H1 (cell line): ENCODE data around the gene FIP1L1. TPM values are rescaled to one million over a fixed set of nuclear protein-coding genes. Genes with fewer than 3 reads are reported as not detected.
"Not testable (repeated sequence)": the region's sequence is repeated elsewhere in the genome, so short reads cannot be mapped to it uniquely, and the experiment has no call there.

Source experiments
- CTCF ChIA-PET: fragments of 300-600 bp; sonication (Branson Sonifier 250); formaldehyde crosslinking; loops from one replicate; lab custom pipeline; 2021; ENCODE audit not compliant: partially characterized antibody; lab: Charles Lee
- POLR2A ChIA-PET: fragments of 300-600 bp; sonication (Branson Sonifier 250); formaldehyde crosslinking; loops from one replicate; lab custom pipeline; 2021; ENCODE audit warnings: inconsistent platforms; ENCODE audit not compliant: partially characterized antibody; lab: Charles Lee
- DNase-seq, 2 experiments: peaks; one replicate each; pipeline versions ENCODE4 v3.0.0 to v3.0.0-alpha.2; 2010 to 2022; ENCODE audit warnings: low spot score in 2 of 2, low read depth in 1 of 2, mixed read lengths in 1 of 2
- FAIRE-seq: peaks from 2 replicates; lab custom pipeline; 2011; peaks lifted over from hg19 to GRCh38; lab: Jason Lieb, UNC
- H2AFZ ChIP-seq: 2 replicates; pipeline ENCODE4 v1.8.1; 2012; ENCODE audit warnings: low read length, inconsistent platforms
- H2AK5ac ChIP-seq: 2 replicates; pipeline ENCODE4 v1.6.1; 2013; ENCODE audit warnings: low read depth, low read length
- H2BK120ac ChIP-seq: replicated peaks from 2 replicates; pipeline ENCODE3; 2013; ENCODE audit warnings: low read depth, low read length, inconsistent platforms
- H2BK12ac ChIP-seq: 2 replicates; pipeline ENCODE4 v1.6.1; 2013; ENCODE audit warnings: low read depth, low read length
- H2BK15ac ChIP-seq: 2 replicates; pipeline ENCODE4 v1.6.1; 2013; ENCODE audit warnings: low read length
- H2BK20ac ChIP-seq: 2 replicates; pipeline ENCODE4 v1.6.1; 2013; ENCODE audit warnings: low read length
- H2BK5ac ChIP-seq: 2 replicates; pipeline ENCODE4 v1.6.1; 2013; ENCODE audit warnings: low read depth, low read length
- H3K14ac ChIP-seq: 2 replicates; pipeline ENCODE4 v1.6.1; 2013; ENCODE audit warnings: inconsistent platforms; ENCODE audit not compliant: insufficient read length
- H3K18ac ChIP-seq: 2 replicates; pipeline ENCODE4 v1.6.1; 2013; ENCODE audit warnings: low read length; ENCODE audit errors: extremely low read depth
- H3K23ac ChIP-seq: 2 replicates; pipeline ENCODE4 v1.6.1; 2013; ENCODE audit warnings: inconsistent platforms; ENCODE audit not compliant: insufficient read length
- H3K23me2 ChIP-seq: 2 replicates; pipeline ENCODE4 v1.6.1; 2013; ENCODE audit warnings: low read depth, low read length
- H3K27ac ChIP-seq: 2 replicates; pipeline ENCODE4 v1.6.1; 2011; ENCODE audit warnings: low read depth, low read length, inconsistent platforms
- H3K27me3 ChIP-seq, 4 experiments: replicated peaks in 1 of 4; 1 replicate in 1 of 4; 2 replicates in 3 of 4; pipeline versions ENCODE4 v1.6.1 to v1.8.1; 2011 to 2013; ENCODE audit warnings: low read length in 3 of 4, mild to moderate bottlenecking in 3 of 4, inconsistent platforms in 2 of 4, mixed read lengths in 2 of 4, moderate library complexity in 1 of 4; ENCODE audit not compliant: control insufficient read depth in 3 of 4, insufficient read depth in 3 of 4; ENCODE audit errors: extremely low read depth in 1 of 4
- H3K36me3 ChIP-seq, 4 experiments: 2 replicates each; pipeline versions ENCODE4 v1.6.1 to v1.8.1; 2011 to 2013; ENCODE audit warnings: mild to moderate bottlenecking in 4 of 4, low read length in 3 of 4, moderate library complexity in 2 of 4, control low read depth in 1 of 4, inconsistent platforms in 1 of 4; ENCODE audit not compliant: insufficient read depth in 4 of 4, control insufficient read depth in 2 of 4
- H3K4ac ChIP-seq: replicated peaks from 2 replicates; pipeline ENCODE3; 2013; ENCODE audit warnings: low read length, low read depth, mixed read lengths, inconsistent platforms; ENCODE audit not compliant: insufficient read length
- H3K4me1 ChIP-seq, 4 experiments: replicated peaks in 1 of 4; 1 replicate in 1 of 4; 2 replicates in 3 of 4; pipeline versions ENCODE4 v1.6.1 to v1.8.1; 2011 to 2013; ENCODE audit warnings: low read length in 3 of 4, inconsistent platforms in 2 of 4, mixed read lengths in 1 of 4; ENCODE audit not compliant: insufficient read depth in 4 of 4, control insufficient read depth in 3 of 4
- H3K4me2 ChIP-seq, 2 experiments: 2 replicates each; pipeline versions ENCODE4 v1.6.1 to v1.8.1; 2011 to 2013; ENCODE audit warnings: low read depth in 2 of 2, low read length in 2 of 2, control low read depth in 1 of 2, inconsistent platforms in 1 of 2, mild to moderate bottlenecking in 1 of 2; ENCODE audit not compliant: insufficient read depth in 1 of 2
- H3K4me3 ChIP-seq, 4 experiments: fragments of 200-600, 300-600 bp in 1 of 4; sonication (generic), shearing (Covaris generic), sonication (Bioruptor Twin) in 1 of 4; 2 replicates each; pipeline versions ENCODE4 v1.5.1 to v1.8.1; 2011 to 2016; ENCODE audit warnings: low read length in 4 of 4, low read depth in 3 of 4, control low read depth in 2 of 4, inconsistent platforms in 2 of 4, mild to moderate bottlenecking in 2 of 4, mixed read lengths in 1 of 4, moderate library complexity in 1 of 4; ENCODE audit not compliant: insufficient read depth in 2 of 4; ENCODE audit errors: extremely low read depth in 1 of 4
- H3K56ac ChIP-seq: replicated peaks from 2 replicates; pipeline ENCODE3; 2013; ENCODE audit warnings: low read depth, mild to moderate bottlenecking, mixed read lengths, low read length, inconsistent platforms; ENCODE audit not compliant: insufficient read length
- H3K79me1 ChIP-seq: 2 replicates; pipeline ENCODE4 v1.6.1; 2013; ENCODE audit warnings: low read depth, low read length, control low read depth
- H3K79me2 ChIP-seq, 2 experiments: 2 replicates each; pipeline versions ENCODE4 v1.6.1 to v1.8.1; 2012 to 2013; ENCODE audit warnings: low read length in 2 of 2, mild to moderate bottlenecking in 2 of 2, inconsistent platforms in 1 of 2; ENCODE audit not compliant: insufficient read depth in 2 of 2, control insufficient read depth in 1 of 2
- H3K9ac ChIP-seq, 4 experiments: replicated peaks in 1 of 4; 1 replicate in 1 of 4; 2 replicates in 3 of 4; pipeline versions ENCODE4 v1.6.1 to v1.8.1; 2011 to 2013; ENCODE audit warnings: low read depth in 3 of 4, low read length in 3 of 4, control low read depth in 2 of 4, mild to moderate bottlenecking in 2 of 4, moderate library complexity in 2 of 4, inconsistent platforms in 1 of 4; ENCODE audit errors: extremely low read depth in 1 of 4
- H3K9me3 ChIP-seq, 2 experiments: 2 replicates each; pipeline versions ENCODE4 v1.6.1 to v1.8.1; 2012 to 2013; ENCODE audit warnings: mild to moderate bottlenecking in 2 of 2, moderate library complexity in 2 of 2, control low read depth in 1 of 2, inconsistent platforms in 1 of 2, low read depth in 1 of 2, low read length in 1 of 2, mixed read lengths in 1 of 2; ENCODE audit not compliant: insufficient read depth in 2 of 2
- H4K20me1 ChIP-seq, 2 experiments: replicated peaks in 1 of 2; 2 replicates each; pipeline versions ENCODE3 to v1.8.1; 2011 to 2013; ENCODE audit warnings: inconsistent platforms in 2 of 2, low read length in 2 of 2, mild to moderate bottlenecking in 1 of 2; ENCODE audit not compliant: insufficient read depth in 2 of 2, control insufficient read depth in 1 of 2
- H4K5ac ChIP-seq: 2 replicates; pipeline ENCODE4 v1.6.1; 2013; ENCODE audit warnings: low read length, low read depth, mixed read lengths, inconsistent platforms; ENCODE audit not compliant: insufficient read length
- H4K8ac ChIP-seq: 2 replicates; pipeline ENCODE4 v1.8.0; 2013; ENCODE audit warnings: mild to moderate bottlenecking, moderate library complexity, low read length, inconsistent platforms; ENCODE audit not compliant: insufficient read depth; ENCODE audit errors: extremely low read depth
- H4K91ac ChIP-seq: replicated peaks from 2 replicates; pipeline ENCODE3; 2013; ENCODE audit warnings: low read length, mixed read lengths, inconsistent platforms; ENCODE audit not compliant: insufficient read length
- WGBS, 2 experiments: shearing (Covaris generic) in 1 of 2; methylation state at CpG; one replicate each; pipeline versions ENCODE4 v1.1.6 to v1.1.7; 2013 to 2015; ENCODE audit warnings: low lambda C conversion rate in 2 of 2, mixed read lengths in 2 of 2, inconsistent platforms in 1 of 2, low coverage in 1 of 2, missing lambda C conversion rate in 1 of 2; ENCODE audit not compliant: insufficient replicate concordance in 2 of 2, insufficient coverage in 1 of 2, insufficient read length in 1 of 2; ENCODE audit errors: extremely low coverage in 1 of 2, missing lambda C conversion rate in 1 of 2; 5-methylcytosine and 5-hydroxymethylcytosine counted together
- polyA plus RNA-seq, 7 experiments: library from polyadenylated mRNA; depleted of rRNA in 3 of 7; stranded (reverse) in 5 of 7; unstranded in 2 of 7; fragments of >200 nt in 5 of 7; fragments of 200-250 nt in 2 of 7; gene quantifications; 1 replicate in 5 of 7; 2 replicates in 1 of 7; 4 replicates in 1 of 7; pipeline versions ENCODE4 v1.2.1 to v1.2.3, GENCODE V29; 2011 to 2013; ENCODE audit warnings: missing spikeins in 2 of 7, mixed read lengths in 2 of 7
- total RNA-seq: library from RNA; stranded (reverse); fragmentation: NEBNext Ultra II Directional; extraction: Animal tissue kit (Norgen Biotek cat#: 25700); gene quantifications from 2 replicates; pipeline ENCODE4 v1.2.1, GENCODE V29; 2021

Gene FIP1L1
- total and polyA plus RNA-seq, 2 of the 8 experiments (the other 6 are each of a cell fraction or from before 2014, with no cell fraction given) = 19.5 to 53.7 TPM

DNA sequence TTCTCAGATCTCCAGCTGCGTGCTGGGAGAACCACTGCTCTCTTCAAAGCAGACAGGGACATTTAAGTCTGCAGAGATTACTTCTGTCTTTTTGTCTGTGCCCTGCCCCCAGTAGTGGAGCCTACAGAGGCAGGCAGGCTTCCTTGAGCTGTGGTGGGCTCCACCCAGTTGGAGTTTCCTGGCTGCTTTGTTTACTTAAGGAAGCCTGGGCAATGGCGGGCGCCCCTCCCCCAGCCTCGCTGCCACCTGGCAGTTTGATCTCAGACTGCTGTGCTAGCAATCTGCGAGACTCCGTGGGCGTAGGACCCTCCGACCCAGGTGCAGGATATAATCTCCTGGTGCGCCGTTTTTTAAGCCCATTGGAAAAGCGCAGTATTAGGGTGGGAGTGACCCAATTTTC, 32.0 kb downstream of the FIP1L1 start:
- H3K14ac ChIP-seq, H2BK15ac ChIP-seq, H2AFZ ChIP-seq, POLR2A ChIA-PET, H2AK5ac ChIP-seq, H2BK120ac ChIP-seq, H4K91ac ChIP-seq, H3K56ac ChIP-seq, H4K20me1 ChIP-seq, H3K79me1 ChIP-seq, H3K27me3 ChIP-seq, H3K27ac ChIP-seq, H4K8ac ChIP-seq, H3K4me3 ChIP-seq, H3K4me1 ChIP-seq, H3K4me2 ChIP-seq, H3K23me2 ChIP-seq, CTCF ChIA-PET, H2BK12ac ChIP-seq, H2BK20ac ChIP-seq, FAIRE-seq, H3K23ac ChIP-seq, DNase-seq, H3K4ac ChIP-seq, H3K18ac ChIP-seq, H4K5ac ChIP-seq, H2BK5ac ChIP-seq, H3K9ac ChIP-seq: not testable (repeated sequence)
- Histone ChIP-seq H3K9me3 (peaks cover 8 to 13% of the 10 kb centered on the region in 2 experiments; a peak in 3 of 4 replicates), H3K79me2 (peaks cover 0 to 41% of the 10 kb centered on the region in 2 experiments; a peak in 3 of 4 replicates), H3K36me3 (peaks cover 0 to 17% (median 4%) of the 10 kb centered on the region in 4 experiments; a peak in 5 of 8 replicates)
- WGBS, 2 experiments = 98% methylated on average over 11 of the region's 11 CpGs; no CpG with 5 or more reads in 1 of the 2 experiments
